B cell (primary cell): ENCODE data around the gene NEUROG2.

Source experiments
- CTCF ChIP-seq: fragments of 200-600 bp; IDR thresholded peaks from one replicate; pipeline ENCODE4 v1.8.0; 2022; ENCODE audit warnings: antibody characterized with exemption, mild to moderate bottlenecking
- EZH2 ChIP-seq: IDR thresholded peaks from 2 replicates; pipeline ENCODE4 v1.6.1; 2012; ENCODE audit warnings: borderline replicate concordance, low read depth, mild to moderate bottlenecking, moderate library complexity, low read length; ENCODE audit not compliant: insufficient read depth, poor library complexity, severe bottlenecking

- no peak for TF ChIP-seq CTCF
- TF ChIP-seq EZH2, result peak; percentile 81
These were observed 5.5 kb downstream of the NEUROG2 start for GRCh38 chr4:112510291-112511092.
